ENCODE measurements around the gene CDKN2B-AS1. TPM values are rescaled to one million over a fixed set of nuclear protein-coding genes. Genes with fewer than 3 reads are reported as not detected.

Gene CDKN2B-AS1
- total and polyA plus RNA-seq, 2 of the 13 experiments (the other 11 are each of a cell fraction or from before 2014, with no cell fraction given), result 0.64 to 2.3 TPM

DNA sequence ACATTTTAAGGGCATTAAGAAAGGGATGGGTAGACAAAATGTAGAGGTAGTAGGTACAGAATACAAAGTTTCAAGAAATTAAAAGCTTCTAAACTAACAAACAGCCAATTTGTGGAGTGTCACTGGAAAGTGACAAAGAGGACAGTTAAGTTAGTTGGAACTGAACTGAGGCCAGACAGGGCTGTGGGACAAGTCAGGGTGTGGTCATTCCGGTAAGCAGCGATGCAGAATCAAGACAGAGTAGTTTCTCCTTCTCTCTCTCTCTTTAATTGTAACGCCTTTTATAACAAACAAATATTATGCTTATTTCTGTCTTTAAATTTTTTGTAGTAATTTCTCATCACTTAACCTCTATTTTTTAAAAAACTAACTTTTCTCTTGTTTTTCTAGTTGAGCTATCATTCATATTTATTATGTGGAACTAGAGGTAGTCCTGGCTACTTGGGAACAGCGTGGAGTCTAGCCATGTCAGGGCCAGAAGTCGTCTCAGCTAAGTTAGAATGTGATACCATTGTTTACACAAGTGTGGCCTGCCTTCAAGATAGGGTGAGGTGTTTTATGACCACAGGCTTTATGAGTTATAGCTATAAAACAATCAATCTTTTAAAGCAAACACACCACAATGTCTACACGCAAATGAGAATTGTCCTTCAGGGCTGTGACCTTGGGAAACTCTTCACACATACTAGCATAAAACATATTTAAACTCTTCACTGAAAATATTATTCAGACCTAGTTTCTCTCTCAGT, 129.8 kb downstream of the CDKN2B-AS1 start:
- CTCF ChIA-PET (ENCODE audit: low intra/inter-chr PET ratio, low total read pairs), result no interaction called here

DNA sequence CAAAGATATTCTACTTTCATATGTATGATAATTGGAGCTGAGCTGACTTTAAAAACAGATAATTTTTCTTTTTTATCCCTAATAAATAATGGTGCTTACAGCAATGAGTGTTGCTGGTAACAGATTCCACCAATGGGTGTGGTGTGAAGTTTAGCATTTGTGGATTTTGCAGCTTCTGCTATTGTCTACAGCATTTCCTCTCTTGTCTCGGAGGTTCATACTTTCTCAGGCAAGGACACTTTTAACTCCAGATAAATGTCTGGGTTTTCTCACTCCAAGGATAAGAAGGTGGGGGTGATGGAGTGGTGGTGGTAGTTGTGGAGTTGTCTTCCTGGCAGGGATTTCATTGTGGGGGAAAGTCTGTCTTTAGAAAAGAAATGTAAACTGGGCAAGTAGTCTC, 134.5 kb downstream of the CDKN2B-AS1 start:
- ChIA-PET POLR2A (no interaction called here), CTCF (ENCODE audit: low intra/inter-chr PET ratio, low total read pairs) (no interaction called here)
- Histone ChIP-seq H3K9me3 (ENCODE audit: low read length) (no peaks in the 10 kb centered on the region), H3K79me2 (ENCODE audit: insufficient read depth, low read length) (no peaks in the 10 kb centered on the region), H3K27me3 (ENCODE audit: control insufficient read depth in 1 of 2, insufficient read depth in 2 of 2, low read length in 2 of 2) (no peaks in the 10 kb centered on the region), H3K4me2 (ENCODE audit: low read depth, low read length) (no peak overlapping the region), H2AFZ (ENCODE audit: low read length) (no peak overlapping the region), H4K20me1 (ENCODE audit: insufficient read depth, low read length) (no peaks in the 10 kb centered on the region), H3K4me3 (replicated peaks in 1 of 3; ENCODE audit: insufficient read depth in 1 of 3, low read depth in 2 of 3, low read length in 3 of 3) (no peak overlapping the region), H3K27ac (ENCODE audit: extremely low read length, insufficient read depth, low read length) (no peak overlapping the region), H3K9ac (ENCODE audit: insufficient read depth, low read depth, low read length) (no peak overlapping the region), H3K4me1 (ENCODE audit: insufficient read depth, low read length) (no peaks in the 10 kb centered on the region), H3K36me3 (replicated peaks in 1 of 2; ENCODE audit: control insufficient read depth in 1 of 2, insufficient read depth in 2 of 2, low read length in 2 of 2) (no peaks in the 10 kb centered on the region)
- TF ChIP-seq SSRP1 (CRISPR knock-in tag; IDR thresholded peaks at IDR 0.05), result no peak
- TF ChIP-seq NCOA2 (CRISPR knock-in tag; IDR thresholded peaks at IDR 0.05), result no peak
- TF ChIP-seq TRIM22 (IDR thresholded peaks at IDR 0.05), result no peak
- no TSS peak for BruUV-seq (replicated peaks)
- DNase-seq (ENCODE audit: low spot score) (no peak), ATAC-seq (no peak), FAIRE-seq (no peak)
- intact Hi-C loops (cut with micrococcal nuclease; ENCODE audit: unreplicated experiment) (no loop called here), in situ Hi-C loops (cut with HindIII; ENCODE audit: extremely low pct_ligation_motif_present, low pct_unique_long_range_greater_than_20kb) (no loop called here)
- 24% methylated on average over 1 of the region's 1 CpG for WGBS (ENCODE audit: low lambda C conversion rate)

More for the DNA sequence above, 129.8 kb downstream of the CDKN2B-AS1 start:
- H2AFZ ChIP-seq (ENCODE audit: low read length), result no peak overlapping the region
- no TSS peak for BruUV-seq (replicated peaks)
- ATAC-seq (no peak), FAIRE-seq (no peak), DNase-seq (ENCODE audit: low spot score) (no peak)
- no peak overlapping the region for H3K9ac ChIP-seq (ENCODE audit: insufficient read depth, low read depth, low read length)
- H3K27me3 ChIP-seq (ENCODE audit: control insufficient read depth in 1 of 2, insufficient read depth in 2 of 2, low read length in 2 of 2), result no peaks in the 10 kb centered on the region
- TF ChIP-seq ZFP82 (CRISPR knock-in tag; IDR thresholded peaks at IDR 0.05; ENCODE audit: borderline replicate concordance) (no peak), ZNF225 (CRISPR knock-in tag; IDR thresholded peaks at IDR 0.05) (no peak), TEAD2 (CRISPR knock-in tag; IDR thresholded peaks at IDR 0.05) (no peak), HNF4G (IDR thresholded peaks at IDR 0.05; ENCODE audit: borderline replicate concordance, low read depth, low read length) (no peak), HNF4G (CRISPR knock-in tag; IDR thresholded peaks at IDR 0.05; ENCODE audit: borderline replicate concordance, low read depth) (no peak), REL (CRISPR knock-in tag; conservative IDR thresholded peaks at IDR 0.05) (no peak)
- TF ChIP-seq, protein P1, sequence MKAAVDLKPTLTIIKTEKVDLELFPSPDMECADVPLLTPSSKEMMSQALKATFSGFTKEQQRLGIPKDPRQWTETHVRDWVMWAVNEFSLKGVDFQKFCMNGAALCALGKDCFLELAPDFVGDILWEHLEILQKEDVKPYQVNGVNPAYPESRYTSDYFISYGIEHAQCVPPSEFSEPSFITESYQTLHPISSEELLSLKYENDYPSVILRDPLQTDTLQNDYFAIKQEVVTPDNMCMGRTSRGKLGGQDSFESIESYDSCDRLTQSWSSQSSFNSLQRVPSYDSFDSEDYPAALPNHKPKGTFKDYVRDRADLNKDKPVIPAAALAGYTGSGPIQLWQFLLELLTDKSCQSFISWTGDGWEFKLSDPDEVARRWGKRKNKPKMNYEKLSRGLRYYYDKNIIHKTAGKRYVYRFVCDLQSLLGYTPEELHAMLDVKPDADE (CRISPR knock-in tag; IDR thresholded peaks at IDR 0.05), result no peak
- no peak overlapping the region for H3K4me3 ChIP-seq (replicated peaks in 1 of 3; ENCODE audit: insufficient read depth in 1 of 3, low read depth in 2 of 3, low read length in 3 of 3)
- no peak overlapping the region for H3K4me2 ChIP-seq (ENCODE audit: low read depth, low read length)
- H3K9me3 ChIP-seq (ENCODE audit: low read length), result no peaks in the 10 kb centered on the region
- in situ Hi-C loops (cut with HindIII; ENCODE audit: extremely low pct_ligation_motif_present, low pct_unique_long_range_greater_than_20kb), result no loop called here
- H3K4me1 ChIP-seq (ENCODE audit: insufficient read depth, low read length), result no peaks in the 10 kb centered on the region
- H3K36me3 ChIP-seq (replicated peaks in 1 of 2; ENCODE audit: control insufficient read depth in 1 of 2, insufficient read depth in 2 of 2, low read length in 2 of 2), result no peaks in the 10 kb centered on the region
- no peaks in the 10 kb centered on the region for H3K79me2 ChIP-seq (ENCODE audit: insufficient read depth, low read length)
- intact Hi-C loops (cut with micrococcal nuclease; ENCODE audit: unreplicated experiment), result no loop called here
- H3K27ac ChIP-seq (ENCODE audit: extremely low read length, insufficient read depth, low read length), result no peak overlapping the region
- POLR2A ChIA-PET, result no interaction called here
- WGBS (ENCODE audit: low lambda C conversion rate), result 19% methylated on average over 6 of the region's 6 CpGs
- no peaks in the 10 kb centered on the region for H4K20me1 ChIP-seq (ENCODE audit: insufficient read depth, low read length)

Data from HepG2 (cell line).